Endothelial cell of umbilical vein (primary cell): ENCODE measurements around the gene ALDH3B2. TPM values are rescaled to one million over a fixed set of nuclear protein-coding genes. Genes with fewer than 3 reads are reported as not detected.
"Not testable (repeated sequence)": the region's sequence is repeated elsewhere in the genome, so short reads cannot be mapped to it uniquely, and the experiment has no call there.

Source experiments
- BruUV-seq: library from RNA; stranded (reverse); fragments of 400-500 nt; replicated peaks from 2 replicates; lab custom pipeline; 2021; lab: Mats Ljungman, UMichigan
- CTCF ChIA-PET: fragments of 300-600, 350-600 bp; sonication (Branson Sonifier 250); formaldehyde crosslinking; loops from one replicate; lab custom pipeline; 2021; ENCODE audit warnings: antibody characterized with exemption, inconsistent platforms; lab: Charles Lee
- POLR2A ChIA-PET: fragments of 300-600, 350-600 bp; sonication (Branson Sonifier 250); formaldehyde crosslinking; loops from one replicate; lab custom pipeline; 2021; ENCODE audit warnings: antibody characterized with exemption, inconsistent platforms; lab: Charles Lee
- DNase-seq: peaks from one replicate; pipeline ENCODE4 v3.0.0-alpha.2; 2011; ENCODE audit warnings: low read depth, low spot score
- FAIRE-seq: peaks from 2 replicates; lab custom pipeline; 2011; peaks lifted over from hg19 to GRCh38; lab: Jason Lieb, UNC
- H2AFZ ChIP-seq: 2 replicates; pipeline ENCODE4 v1.6.0; 2012; ENCODE audit warnings: low read depth, low read length, control low read depth, inconsistent platforms
- H3K27ac ChIP-seq: 2 replicates; pipeline ENCODE4 v1.5.1; 2011; ENCODE audit warnings: low read depth, mild to moderate bottlenecking, control low read depth, low read length, moderate library complexity; ENCODE audit not compliant: insufficient read depth
- H3K27me3 ChIP-seq, 2 experiments: 2 replicates each; pipeline versions ENCODE4 v1.6.0 to v1.6.1; 2011; ENCODE audit warnings: low read length in 2 of 2, mixed read lengths in 1 of 2; ENCODE audit not compliant: control insufficient read depth in 2 of 2, insufficient read depth in 2 of 2
- H3K36me3 ChIP-seq, 2 experiments: 2 replicates in 1 of 2; 3 replicates in 1 of 2; pipeline ENCODE4 v1.5.1; 2011; ENCODE audit warnings: low read length in 2 of 2, mild to moderate bottlenecking in 1 of 2, moderate library complexity in 1 of 2; ENCODE audit not compliant: control insufficient read depth in 2 of 2, insufficient read depth in 2 of 2; ENCODE audit errors: extremely low read depth in 1 of 2
- H3K4me1 ChIP-seq: 3 replicates; pipeline ENCODE4 v1.5.1; 2011; ENCODE audit warnings: mild to moderate bottlenecking, low read length; ENCODE audit not compliant: control insufficient read depth, insufficient read depth; ENCODE audit errors: extremely low read depth
- H3K4me2 ChIP-seq: 2 replicates; pipeline ENCODE4 v1.6.1; 2011; ENCODE audit warnings: low read length, control low read depth, mixed read lengths; ENCODE audit not compliant: insufficient read depth
- H3K4me3 ChIP-seq, 3 experiments: fragments of 200-600 bp in 1 of 3; sonication (generic), shearing (Covaris generic) in 1 of 3; replicated peaks in 1 of 3; 2 replicates each; pipeline ENCODE4 v1.5.1; 2011 to 2016; ENCODE audit warnings: control low read depth in 3 of 3, low read length in 3 of 3, mild to moderate bottlenecking in 2 of 3, inconsistent platforms in 1 of 3, low read depth in 1 of 3, moderate library complexity in 1 of 3; ENCODE audit not compliant: insufficient read depth in 1 of 3
- H3K79me2 ChIP-seq: 2 replicates; pipeline ENCODE4 v1.6.0; 2012; ENCODE audit warnings: low read length, inconsistent platforms; ENCODE audit not compliant: control insufficient read depth, insufficient read depth
- H3K9ac ChIP-seq: replicated peaks from 2 replicates; pipeline ENCODE3; 2011; ENCODE audit warnings: low read length, control low read depth; ENCODE audit not compliant: insufficient read depth; ENCODE audit errors: extremely low read depth
- H3K9me1 ChIP-seq: replicated peaks from 3 replicates; pipeline ENCODE4 v1.6.0; 2011; ENCODE audit warnings: mild to moderate bottlenecking, low read length; ENCODE audit not compliant: control insufficient read depth, insufficient read depth; ENCODE audit errors: extremely low read depth
- H3K9me3 ChIP-seq: replicated peaks from 2 replicates; pipeline ENCODE4 v1.5.1; 2012; ENCODE audit warnings: low read length, inconsistent platforms; ENCODE audit not compliant: control insufficient read depth, insufficient read depth
- H4K20me1 ChIP-seq: replicated peaks from 2 replicates; pipeline ENCODE3; 2011; ENCODE audit warnings: mild to moderate bottlenecking, low read length; ENCODE audit not compliant: control insufficient read depth, insufficient read depth; ENCODE audit errors: extremely low read depth
- CTCF ChIP-seq, 2 donors: IDR thresholded peaks; 1 replicate in 1 of 2; 2 replicates in 1 of 2; pipeline ENCODE4 v1.5.1; 2011; ENCODE audit warnings: low read length in 2 of 2, mild to moderate bottlenecking in 2 of 2, moderate library complexity in 2 of 2, control low read depth in 1 of 2, inconsistent platforms in 1 of 2, low read depth in 1 of 2; ENCODE audit not compliant: insufficient read depth in 1 of 2; ENCODE audit errors: extremely low read depth in 1 of 2
- EZH2 ChIP-seq: IDR thresholded peaks from 2 replicates; pipeline ENCODE4 v1.6.1; 2012; ENCODE audit warnings: borderline replicate concordance, low read depth, mild to moderate bottlenecking, moderate library complexity, low read length, inconsistent platforms; ENCODE audit not compliant: severe bottlenecking
- FOS ChIP-seq: IDR thresholded peaks from 2 replicates; pipeline ENCODE4 v1.6.1; 2011; ENCODE audit warnings: mild to moderate bottlenecking, low read length, moderate library complexity, borderline replicate concordance; ENCODE audit not compliant: insufficient read depth
- GATA2 ChIP-seq: IDR thresholded peaks from 2 replicates; pipeline ENCODE4 v1.7.0; 2011; ENCODE audit warnings: low read depth, mild to moderate bottlenecking, moderate library complexity, mixed read lengths, low read length; ENCODE audit not compliant: insufficient read length, insufficient read depth
- JUN ChIP-seq: IDR thresholded peaks from 2 replicates; pipeline ENCODE4 v1.6.1; 2011; ENCODE audit warnings: borderline replicate concordance, low read depth; ENCODE audit not compliant: insufficient read length, insufficient read depth
- MAX ChIP-seq: IDR thresholded peaks from 2 replicates; pipeline ENCODE4 v1.6.1; 2011; ENCODE audit not compliant: insufficient read depth, insufficient read length
- MYC ChIP-seq: IDR thresholded peaks from one replicate; pipeline ENCODE4 v1.6.1; 2011; ENCODE audit warnings: mild to moderate bottlenecking, low read depth, low read length
- POLR2A ChIP-seq: IDR thresholded peaks from 2 replicates; pipeline ENCODE4 v1.6.1; 2012; ENCODE audit warnings: low read depth, mild to moderate bottlenecking, control low read depth, low read length
- POLR2AphosphoS5 ChIP-seq: IDR thresholded peaks from 2 replicates; pipeline ENCODE4 v1.6.1; 2012; ENCODE audit warnings: low read depth, mild to moderate bottlenecking, control low read depth, low read length, moderate library complexity; ENCODE audit not compliant: insufficient read depth
- dilution Hi-C: fragments of 300-500 bp; cut with MboI; formaldehyde crosslinking; loops from one replicate; pipeline ENCODE4 v1.15.0; 2019; ENCODE audit warnings: low sequenced_read_pairs; ENCODE audit not compliant: extremely low pct_ligation_motif_present
- intact Hi-C: fragments of 100-400 bp; cut with micrococcal nuclease; formaldehyde crosslinking; loops from one replicate; pipeline ENCODE4 v1.10.0; 2022
- polyA plus RNA-seq, 4 experiments: library from polyadenylated mRNA; depleted of rRNA in 3 of 4; stranded (reverse) in 3 of 4; unstranded in 1 of 4; fragments of >200 nt; gene quantifications; 2 replicates each; pipeline versions ENCODE4 v1.2.1 to v1.2.3, GENCODE V29; 2011 to 2012; ENCODE audit warnings: missing spikeins in 1 of 4
- total RNA-seq: library from RNA; stranded (reverse); gene quantifications from 2 replicates; pipeline ENCODE4 v1.2.3, GENCODE V29; 2021

ALDH3B2 gene
- total and polyA plus RNA-seq, 2 donors (not counting 3 experiments of a cell fraction or from before 2014, with no cell fraction given) = not detected

- Histone ChIP-seq H3K4me2 (no peak overlapping the region), H2AFZ (no peak overlapping the region), H3K36me3 (no peaks in the 10 kb centered on the region), H3K9me1 (no peaks in the 10 kb centered on the region), H3K4me1 (no peaks in the 10 kb centered on the region), H3K9ac (no peak overlapping the region), H3K4me3 (no peak overlapping the region), H3K79me2 (no peaks in the 10 kb centered on the region), H4K20me1 (no peaks in the 10 kb centered on the region), H3K27me3 (no peaks in the 10 kb centered on the region), H3K9me3 (no peaks in the 10 kb centered on the region), H3K27ac (no peak overlapping the region)
- BruUV-seq = no TSS peak
- intact Hi-C loops (no loop called here), dilution Hi-C loops (no loop called here)
- no peak for FAIRE-seq
- ChIA-PET POLR2A (no interaction called here), CTCF (interaction anchor here (1.5 to 1.6 kb wide), 2 partner anchors 18 to 33 kb away, joined by 4 to 6 read pairs; partner anchors contain the start of gene NUDT8)
- no peak for DNase-seq
- TF ChIP-seq JUN = no peak
- TF ChIP-seq MYC = no peak
- no peak for TF ChIP-seq GATA2
- TF ChIP-seq POLR2A = no peak
- TF ChIP-seq MAX = no peak
- no peak for TF ChIP-seq EZH2
- no peak for TF ChIP-seq POLR2AphosphoS5
- TF ChIP-seq FOS = no peak
- no peak for TF ChIP-seq CTCF (IDR thresholded peaks at IDR 0.05; ENCODE audit: extremely low read depth in 1 of 2, insufficient read depth in 1 of 2, low read depth in 1 of 2, low read length in 2 of 2)
Observed at GRCh38 chr11:67662142-67662834, 12.1 kb downstream of the ALDH3B2 start.

GRCh38 chr11:67660752-67661151 is 13.7 kb downstream of the ALDH3B2 start:
- H3K9me3 ChIP-seq, DNase-seq, BruUV-seq, H3K4me2 ChIP-seq, H3K9me1 ChIP-seq, H3K27me3 ChIP-seq, FAIRE-seq, H3K4me3 ChIP-seq, H3K36me3 ChIP-seq, H3K79me2 ChIP-seq, H2AFZ ChIP-seq, H3K4me1 ChIP-seq, dilution Hi-C loops, intact Hi-C loops, H4K20me1 ChIP-seq, H3K9ac ChIP-seq, POLR2A ChIA-PET, H3K27ac ChIP-seq: not testable (repeated sequence)
- CTCF ChIA-PET = interaction anchor here (1.8 kb wide), 1 partner anchor 16 kb away, joined by 8 read pairs; no protein-coding TSS in a partner anchor
